ENCODE measurements around the gene NPC1L1. TPM values are rescaled to one million over a fixed set of nuclear protein-coding genes. Genes with fewer than 3 reads are reported as not detected.
"Not testable (repeated sequence)": the region's sequence is repeated elsewhere in the genome, so short reads cannot be mapped to it uniquely, and the experiment has no call there.

Gene NPC1L1
- polyA plus RNA-seq, 10 donors = 0.04 to 0.33 (median 0.11) TPM

DNA sequence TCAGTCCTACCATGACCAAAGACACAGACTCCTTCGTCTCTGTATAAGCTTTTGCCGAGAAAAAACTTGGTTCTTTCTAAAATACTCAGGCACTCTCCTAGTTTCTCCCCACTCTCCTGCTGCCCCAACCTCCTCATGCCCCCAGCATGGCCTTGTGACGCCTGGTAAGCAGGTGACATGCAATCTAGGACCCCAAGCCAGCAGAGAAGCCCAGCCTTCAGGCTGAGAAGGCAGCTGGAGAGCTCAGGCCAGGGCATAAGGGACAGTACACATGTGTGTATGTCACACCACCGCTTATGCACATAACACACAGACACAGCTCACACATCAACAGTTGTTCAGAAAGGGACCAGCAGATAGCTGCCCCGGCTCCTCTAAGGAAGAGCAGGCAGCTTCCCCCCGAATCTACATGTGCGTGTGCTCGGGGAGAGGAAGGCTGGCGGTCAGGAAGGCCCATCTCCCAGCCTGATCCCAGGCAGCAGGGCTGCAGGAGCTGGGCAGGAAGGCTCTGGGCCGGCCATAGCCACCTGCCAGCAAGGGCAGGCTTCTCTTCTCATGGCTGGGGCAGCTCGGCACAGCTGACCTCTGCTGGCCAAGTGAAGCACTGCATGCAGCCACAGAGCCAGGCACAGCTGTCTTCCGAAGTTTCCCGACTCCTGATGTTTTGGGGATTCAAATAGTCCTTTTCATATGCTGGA, 24.1 kb upstream of the NPC1L1 start:
- peak in 1 of 3 donors; percentile 65 for DNase-seq

DNA sequence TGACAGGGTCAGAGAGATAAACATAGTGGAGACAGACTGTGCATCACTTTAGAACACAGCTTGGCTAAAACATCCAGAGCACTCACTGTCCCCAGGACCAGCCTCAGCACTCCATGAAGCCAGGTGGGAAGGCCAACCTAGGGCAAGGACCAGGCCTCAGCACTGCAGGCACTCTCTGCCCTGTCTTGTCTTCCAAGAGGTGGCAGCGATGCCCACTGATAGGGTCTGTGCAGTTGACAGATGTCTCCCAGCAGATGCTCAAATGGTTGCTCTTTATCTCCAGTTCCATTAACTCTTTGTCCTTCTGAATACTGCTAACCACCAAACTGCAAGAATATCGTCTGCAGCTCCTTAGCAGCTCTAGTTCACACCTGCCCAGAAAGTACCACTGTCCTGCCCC, 23.5 kb upstream of the NPC1L1 start:
- no peak for DNase-seq

DNA sequence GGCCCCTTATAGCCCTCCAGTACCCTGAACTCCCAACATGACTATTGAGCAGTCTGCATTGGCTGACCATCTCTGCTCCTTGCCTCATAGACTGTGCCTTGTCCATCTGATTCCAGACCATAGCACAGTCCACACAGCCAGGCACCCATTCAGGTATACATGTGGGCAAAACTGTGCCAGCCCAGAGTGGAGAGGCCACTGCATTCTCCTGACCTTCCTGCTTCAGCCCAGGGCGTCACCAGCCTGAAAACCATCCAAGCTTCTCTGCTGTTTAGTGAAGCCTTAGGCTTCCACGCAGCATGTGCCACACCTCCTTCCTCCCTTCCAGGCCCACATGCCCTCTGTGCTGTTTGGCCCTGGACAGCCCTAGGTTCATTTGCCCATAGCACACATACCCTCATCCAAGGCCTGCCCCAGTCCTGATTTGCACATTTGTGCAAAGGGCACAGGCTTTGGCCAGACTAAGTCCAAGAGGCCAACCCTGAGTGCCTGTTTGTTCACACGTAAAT, 22.1 kb upstream of the NPC1L1 start:
- DNase-seq = no peak

DNA sequence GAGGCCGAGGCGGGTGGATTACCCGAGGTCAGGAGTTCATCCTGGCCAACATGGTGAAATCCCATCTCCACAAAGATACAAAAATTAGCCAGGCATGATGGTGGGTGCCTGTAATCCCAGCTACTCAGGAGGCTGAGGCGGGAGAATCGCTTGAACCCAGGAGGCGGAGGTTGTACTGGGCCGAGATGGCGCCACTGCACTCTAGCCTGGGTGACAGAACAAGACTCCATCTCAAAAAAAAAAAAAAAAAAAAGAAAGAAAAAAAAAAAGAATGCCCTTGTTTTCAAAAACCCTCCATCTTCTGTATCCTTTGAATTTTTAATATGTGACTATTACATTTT, 21.5 kb upstream of the NPC1L1 start:
- DNase-seq = not testable (repeated sequence)

DNA sequence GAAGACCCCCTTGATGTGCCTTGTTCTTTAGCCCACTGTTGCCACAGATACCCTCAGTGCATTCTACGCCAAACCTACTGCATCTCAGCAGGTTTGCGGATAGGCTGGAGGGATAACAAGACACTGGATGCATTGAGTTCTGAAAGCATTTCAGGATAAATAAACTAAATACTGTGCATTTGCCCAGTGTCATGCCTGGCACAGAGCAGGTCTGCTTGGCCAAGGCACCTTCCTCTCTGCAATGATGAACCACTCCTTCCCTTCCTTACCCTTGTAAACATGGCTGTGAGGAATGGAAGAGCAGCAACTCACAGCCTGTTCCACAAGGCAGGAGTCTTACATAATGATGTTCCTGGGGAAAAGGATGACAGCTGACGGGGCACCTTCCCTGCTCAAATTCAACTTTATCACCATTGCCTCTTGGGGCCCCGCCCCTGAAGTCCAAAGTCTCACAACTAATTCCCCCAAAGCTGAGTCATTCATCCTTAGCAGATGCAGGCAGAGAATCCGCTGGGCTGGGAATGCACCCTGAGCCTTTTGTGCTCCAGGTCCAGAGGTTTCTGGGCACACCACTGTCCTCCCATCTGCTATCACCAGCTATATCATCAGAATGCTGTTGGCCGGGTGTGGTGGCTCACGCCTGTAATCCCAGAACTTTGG, 21.0 kb upstream of the NPC1L1 start:
- no peak for DNase-seq

DNA sequence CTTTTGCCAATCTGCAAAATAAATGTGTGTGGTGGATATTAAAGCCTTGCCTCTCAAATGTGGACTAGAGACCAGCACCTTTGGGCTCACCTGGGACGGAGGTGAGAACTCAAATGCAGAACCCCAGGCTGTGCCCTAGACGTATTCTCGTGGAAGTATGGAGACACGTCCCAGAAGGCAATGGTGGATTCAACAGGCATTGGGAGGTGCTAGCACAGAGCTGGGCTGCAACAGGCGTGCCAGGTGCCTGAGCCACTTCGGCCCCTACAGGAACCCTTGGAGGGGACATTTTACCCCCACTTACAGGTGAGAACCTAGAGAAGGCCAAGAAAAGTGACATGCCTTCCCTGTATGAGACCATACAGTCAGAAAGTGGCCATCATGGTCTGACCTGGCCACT, 20.4 kb upstream of the NPC1L1 start:
- DNase-seq = no peak

DNA sequence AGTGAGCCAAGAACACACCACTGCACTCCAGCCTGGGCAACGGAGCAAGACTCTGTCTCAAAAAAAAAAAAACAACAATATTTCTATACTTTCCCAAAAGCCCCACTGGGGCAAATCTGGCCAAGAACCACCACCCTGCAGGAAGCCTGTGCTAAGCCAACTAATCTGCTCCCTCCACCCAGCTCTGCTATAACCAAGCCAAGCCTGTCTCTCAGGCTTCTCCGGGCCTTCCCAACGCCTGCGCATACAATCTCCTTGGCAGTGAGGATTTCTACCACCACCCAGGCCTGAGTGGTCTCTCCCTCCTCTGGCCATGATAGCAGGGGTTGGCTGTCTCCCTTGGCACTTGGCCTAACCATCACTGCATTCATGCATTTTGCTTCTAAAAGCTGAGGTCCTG, 18.4 kb upstream of the NPC1L1 start:
- no peak for DNase-seq

DNA sequence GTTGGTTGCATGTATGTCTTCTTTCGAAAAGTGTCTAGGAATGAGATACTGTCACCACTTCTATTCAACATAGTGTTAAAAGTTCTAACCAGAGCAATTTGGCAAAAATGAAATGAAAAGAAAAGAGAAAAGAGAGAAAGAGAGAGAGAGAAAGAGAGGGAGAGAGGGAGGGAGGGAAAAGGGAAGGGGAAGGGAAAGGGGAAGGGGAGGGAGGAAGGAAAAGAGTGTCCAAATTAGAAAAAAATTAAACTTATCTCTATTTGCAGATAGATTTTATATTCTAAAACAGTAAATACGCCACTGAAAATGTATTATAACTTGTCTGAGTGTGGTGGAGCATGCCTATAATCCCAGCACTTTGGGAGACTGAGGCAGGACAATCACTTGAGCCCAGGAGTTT, 16.4 kb upstream of the NPC1L1 start:
- DNase-seq = no peak

DNA sequence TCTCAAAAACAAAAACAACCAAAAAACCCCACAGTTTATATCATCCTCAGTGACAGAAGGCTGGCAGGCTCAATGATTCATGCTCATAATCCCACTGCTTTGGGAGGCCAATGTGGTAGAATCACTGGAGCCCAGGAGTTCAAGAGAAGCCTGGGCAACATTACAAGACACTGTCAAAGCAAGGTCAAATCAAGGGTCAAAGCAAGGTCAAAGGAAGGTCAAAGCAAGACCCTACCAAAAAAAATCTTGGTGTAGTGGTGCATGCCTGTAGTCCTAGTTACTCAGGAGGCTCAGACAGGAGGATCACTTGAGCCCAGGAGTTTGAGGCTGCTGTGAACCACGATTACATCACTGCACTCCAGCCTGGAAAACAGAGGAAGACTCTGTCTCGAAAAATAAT, 14.2 kb upstream of the NPC1L1 start:
- no peak for DNase-seq

DNA sequence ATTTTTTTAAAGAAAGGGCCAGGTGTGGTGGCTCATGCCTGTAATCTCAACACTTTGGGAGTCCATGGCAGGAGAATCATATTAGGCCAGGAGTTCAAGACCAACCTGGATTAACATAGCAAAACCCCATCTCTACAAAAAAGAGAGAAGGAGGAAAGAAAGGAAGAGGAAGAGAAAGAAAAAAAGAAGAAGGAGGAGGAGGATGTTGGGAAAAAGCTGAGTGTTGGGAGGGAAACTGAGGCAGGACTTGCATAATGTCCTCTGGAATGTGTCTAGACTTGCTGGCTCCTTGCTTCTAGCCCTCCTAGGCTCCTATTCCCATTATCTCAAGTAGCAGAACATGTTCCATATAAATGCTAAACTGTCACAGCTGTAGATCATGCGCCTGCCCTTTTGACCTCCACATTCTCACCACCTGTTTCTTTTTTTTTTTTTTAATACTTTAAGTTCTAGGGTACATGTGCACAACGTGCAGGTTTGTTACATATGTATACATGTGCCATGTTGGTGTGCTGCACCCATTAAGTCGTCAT, 11.4 kb upstream of the NPC1L1 start:
- DNase-seq = not testable (repeated sequence)

DNA sequence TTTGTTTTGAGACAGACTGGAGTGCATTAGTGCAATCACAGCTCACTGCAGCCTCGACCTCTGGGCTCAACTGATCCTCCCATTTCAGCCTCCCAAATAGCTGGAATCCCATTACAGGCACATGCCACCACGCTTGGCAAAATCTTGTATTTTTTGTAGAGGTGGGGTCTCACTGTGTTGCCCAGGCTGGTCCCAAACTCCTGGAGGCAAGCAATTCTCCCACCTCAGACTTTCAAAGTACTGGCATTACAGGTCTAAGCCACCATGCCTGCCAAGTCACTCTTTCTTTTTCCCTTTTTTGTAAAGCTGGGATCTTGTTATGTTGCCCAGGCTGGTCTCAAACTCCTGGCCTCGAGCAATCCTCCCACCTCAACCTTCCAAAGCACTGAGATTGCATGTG, 8.3 kb upstream of the NPC1L1 start:
- DNase-seq = no peak

DNA sequence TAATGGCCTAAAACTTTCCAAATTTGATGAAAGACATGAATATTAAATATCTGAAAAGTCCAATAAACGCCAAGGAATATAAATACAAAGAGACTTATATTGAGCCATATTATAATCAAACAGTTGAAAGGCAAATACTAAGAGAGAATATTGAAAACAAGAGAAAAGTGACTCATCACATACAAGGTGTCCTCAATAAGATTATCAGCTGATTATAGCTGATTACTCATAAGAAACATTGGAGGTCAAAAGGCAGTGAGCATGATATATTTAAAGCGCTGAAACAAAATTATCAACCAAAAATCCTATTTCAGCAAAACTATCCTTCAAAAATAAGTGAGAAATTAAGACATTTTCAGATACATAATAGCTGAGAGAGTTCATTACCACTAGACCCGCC, 7.8 kb upstream of the NPC1L1 start:
- no peak for DNase-seq

DNA sequence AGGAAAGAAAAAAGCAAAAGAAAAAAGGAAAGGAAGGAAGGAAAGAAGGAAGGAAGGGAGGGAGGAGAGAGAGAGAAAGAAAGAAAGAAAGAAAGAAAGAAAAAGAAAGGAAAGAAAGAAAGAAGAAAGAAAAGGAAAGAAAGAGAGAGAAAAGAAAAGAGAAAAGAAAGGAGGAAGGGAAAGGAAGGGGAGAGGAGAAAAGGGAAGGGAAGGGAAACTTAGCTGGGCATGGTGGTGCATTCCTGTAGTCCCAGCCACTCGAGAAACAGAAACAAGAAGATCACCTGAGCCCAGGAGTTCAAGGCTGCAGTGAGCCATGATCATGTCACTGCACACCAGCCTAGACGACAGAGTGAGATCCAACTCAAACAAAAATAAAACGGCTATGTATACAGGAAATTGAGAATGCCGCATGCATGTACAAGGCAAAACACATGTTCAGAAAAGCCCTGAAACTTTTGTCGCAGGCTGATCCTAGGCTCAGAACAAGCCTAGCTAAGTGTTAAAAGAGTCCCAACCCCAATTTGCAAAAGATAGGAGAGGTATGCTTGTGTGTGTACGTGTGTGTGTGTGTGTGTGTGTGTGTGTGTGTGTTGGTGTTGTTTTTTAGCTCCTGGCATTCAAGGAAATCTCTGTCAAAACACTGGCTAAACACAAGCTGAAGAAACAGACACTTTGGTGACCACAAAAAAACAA, 6.6 kb upstream of the NPC1L1 start:
- DNase-seq = no peak

DNA sequence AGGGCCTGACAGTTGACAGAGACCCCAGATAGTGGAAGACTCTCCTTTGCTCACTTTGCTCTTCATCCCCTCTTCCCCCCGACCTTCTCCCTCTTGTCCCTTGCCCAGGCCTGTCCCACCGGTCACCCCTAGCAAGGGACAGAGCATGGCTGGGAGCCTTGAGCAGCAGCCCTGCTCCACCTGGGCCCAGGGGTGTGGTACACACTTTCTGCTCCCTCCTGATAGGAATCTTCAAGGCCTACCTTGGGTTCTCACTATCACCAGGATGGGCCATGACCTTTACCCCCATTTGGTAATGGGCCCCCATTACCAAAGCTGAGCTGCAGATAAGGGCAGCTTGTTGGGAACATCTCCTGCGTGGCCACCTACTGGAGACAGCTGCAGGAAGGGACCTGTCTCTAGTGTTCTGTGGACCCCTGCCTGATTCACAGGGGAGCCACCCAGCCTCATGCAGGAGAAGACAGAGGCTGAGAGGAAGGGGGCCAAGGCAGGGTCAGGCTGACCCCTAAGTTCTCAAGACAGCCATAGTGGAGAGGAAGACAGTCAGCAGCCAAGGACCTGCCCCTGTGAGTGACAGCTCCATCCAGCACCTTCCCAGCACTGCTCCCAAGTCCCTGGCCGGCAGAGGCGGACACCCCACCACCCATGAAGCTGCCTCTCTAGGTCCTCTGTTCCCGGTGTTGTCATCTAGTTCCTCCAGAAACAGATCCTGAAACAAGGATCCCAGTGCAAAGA, 913 bp upstream of the NPC1L1 start:
- DNase-seq = no peak

DNA sequence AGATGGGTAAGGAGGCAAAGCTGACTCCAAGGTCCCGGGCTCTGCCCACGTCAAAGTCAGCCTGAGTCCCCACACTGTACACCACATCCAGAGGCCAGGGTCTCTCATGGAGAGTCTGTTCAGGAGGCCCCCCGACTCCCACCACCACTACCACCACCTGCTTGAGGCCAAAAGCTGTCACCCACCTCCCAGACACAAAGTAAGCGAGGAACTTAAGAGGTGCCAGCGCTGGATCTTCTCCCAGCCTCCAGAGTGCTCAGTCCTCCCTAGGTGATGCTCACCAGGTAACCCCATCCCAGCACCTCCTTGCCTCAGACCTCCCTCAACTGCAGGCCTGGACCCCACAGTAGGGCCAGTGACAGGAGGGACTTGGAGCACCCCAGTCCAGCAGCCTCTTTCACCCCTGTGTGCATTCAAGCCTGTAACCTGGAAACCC, 520 bp downstream of the NPC1L1 start:
- no peak for DNase-seq

DNA sequence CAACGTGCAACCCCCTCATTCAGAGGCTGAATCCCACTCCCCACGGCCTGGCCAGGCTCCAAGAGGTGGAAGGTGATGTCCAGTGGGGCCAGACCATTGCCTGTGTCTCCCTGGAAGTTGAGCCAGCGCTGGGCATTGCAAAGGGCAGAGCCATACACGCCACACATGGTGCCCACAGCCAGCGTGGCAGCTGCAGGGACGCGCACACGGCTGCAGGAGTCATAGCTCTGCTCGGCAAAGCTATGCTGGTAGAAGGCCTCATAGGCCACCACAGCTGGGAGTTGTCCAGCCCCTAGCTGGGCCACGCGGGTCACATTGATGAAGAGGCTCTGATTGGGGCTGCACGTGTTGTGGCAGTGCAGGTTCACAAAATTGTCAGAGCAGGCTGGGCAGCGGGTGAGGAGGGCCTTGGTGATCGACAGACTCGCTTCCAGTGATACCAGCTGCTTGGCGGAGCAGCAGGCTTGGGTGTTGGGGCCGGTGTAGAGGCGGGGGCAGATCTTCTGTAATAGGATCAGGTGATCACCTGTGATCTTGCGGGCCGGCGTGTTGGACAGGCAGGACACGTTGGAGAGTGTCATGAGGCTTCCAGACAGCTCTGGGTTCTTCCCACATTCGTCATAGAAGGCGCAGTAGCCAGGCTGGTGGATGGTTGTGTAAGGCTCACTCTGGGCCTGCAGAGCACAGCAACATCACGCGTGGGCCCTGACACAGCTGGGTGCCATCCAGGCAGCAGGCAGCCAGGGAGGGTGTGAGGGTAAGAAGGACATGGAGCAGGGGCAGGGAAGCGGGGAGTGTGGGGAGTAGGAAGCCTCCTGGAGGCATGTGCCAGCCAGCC, 1.2 kb downstream of the NPC1L1 start:
- no peak for DNase-seq

DNA sequence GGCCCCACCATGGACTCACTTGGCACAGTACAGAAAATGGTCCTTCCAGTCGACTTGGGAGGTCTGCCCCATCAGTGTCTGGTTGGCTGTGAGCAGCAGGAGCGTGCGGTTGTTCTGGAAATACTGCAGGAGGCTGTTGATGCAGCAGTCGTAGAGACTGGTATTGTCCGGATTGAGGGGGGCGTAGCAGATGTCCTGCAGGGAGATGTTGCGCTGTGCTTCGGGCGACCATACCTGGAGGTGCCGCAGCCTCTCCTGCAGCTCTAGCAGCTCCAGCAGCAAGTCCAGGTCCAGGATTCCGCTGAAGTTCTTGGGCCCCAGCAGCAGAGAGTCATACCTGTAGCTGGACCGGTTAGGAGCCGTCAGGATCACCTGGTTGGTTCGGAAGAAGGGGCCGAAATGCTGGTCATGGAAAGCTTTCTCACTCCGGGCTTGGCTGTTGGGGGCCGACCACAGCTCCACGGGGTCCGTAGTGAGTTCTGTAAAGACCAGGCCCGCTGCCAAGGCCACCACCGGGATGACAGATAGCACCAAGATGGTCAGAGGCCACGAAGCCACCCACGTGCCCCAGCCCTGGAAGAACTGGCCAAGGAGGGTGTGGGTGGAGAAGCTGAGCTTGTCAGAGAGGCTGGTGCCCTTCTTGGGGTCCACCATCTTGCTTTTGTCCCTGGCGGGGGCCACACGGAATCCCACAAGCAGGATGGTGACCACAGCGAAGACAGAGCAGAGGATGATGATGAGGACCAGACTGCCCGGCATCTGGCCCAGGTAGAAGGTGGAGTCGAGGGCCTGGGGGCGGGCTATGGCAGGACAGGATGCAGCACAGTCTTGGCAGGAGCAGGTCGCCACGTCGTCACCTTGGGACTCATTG, 2.1 kb downstream of the NPC1L1 start:
- no peak for DNase-seq

DNA sequence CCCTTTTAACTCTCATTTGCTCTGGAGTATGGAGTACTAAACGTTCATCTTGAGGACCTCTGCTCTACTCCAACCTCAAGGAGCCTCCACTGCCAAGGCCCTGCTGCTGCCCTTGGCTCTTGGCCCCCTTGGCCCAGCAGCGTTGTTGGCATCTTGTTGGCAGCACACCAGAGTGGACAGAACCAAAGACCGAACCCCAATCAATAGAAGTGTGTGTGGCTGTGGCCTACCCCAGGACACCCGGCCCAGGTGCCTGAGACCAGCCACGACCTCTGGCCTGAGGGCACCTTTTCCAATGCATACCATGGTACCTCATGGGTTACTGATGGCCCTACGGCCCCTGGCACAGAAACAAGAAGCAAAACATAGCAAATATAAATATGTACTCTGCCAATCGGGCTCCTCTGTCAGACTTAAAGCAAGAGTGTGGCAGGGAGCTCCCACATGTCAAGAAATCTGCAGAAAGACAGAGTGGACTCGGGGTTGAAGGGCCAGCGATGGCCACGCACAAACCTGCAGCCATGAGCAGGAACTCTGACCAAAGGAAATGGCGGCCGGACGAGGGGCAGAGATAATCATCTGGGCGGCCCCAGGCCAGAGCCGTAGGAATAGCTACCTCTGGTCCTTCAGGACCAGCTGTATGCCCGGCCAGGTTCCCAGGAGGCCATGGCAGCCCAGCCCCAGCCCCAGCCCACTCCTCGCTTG, 2.9 kb downstream of the NPC1L1 start:
- DNase-seq = no peak

DNA sequence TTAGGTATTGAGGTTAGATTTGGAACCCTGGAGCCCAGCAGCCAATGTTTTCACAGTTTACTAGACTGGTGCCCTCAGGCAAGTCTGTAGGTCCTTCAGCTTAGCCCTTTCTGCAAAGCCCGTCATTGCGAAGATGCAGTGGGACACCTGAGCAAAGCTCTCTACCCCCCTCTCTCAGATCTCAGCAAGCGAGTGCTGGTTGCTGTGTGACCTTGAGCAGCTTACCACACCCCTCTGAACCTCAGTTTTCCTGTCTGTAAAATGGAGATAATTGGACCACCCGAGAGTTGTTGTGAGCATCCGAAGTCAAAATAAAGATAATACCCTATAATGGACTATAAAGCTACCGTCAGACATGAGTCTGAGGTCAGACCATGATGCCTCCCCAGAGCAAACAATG, 3.7 kb downstream of the NPC1L1 start:
- no peak for DNase-seq
